K562 (cell line): Measurements from ENCODE around the gene ZMYND8. TPM values are rescaled to one million over a fixed set of nuclear protein-coding genes. Genes with fewer than 3 reads are reported as not detected.

ENCODE experiments used
- ATAC-seq: fragments of 200-7000 bp; cut with Tn5 transposase; 3 replicates; pipeline ENCODE4 v1.9.1; 2020; ENCODE audit warnings: moderate library complexity
- BruUV-seq: library from RNA; stranded (reverse); fragments of 400-500 nt; replicated peaks from 2 replicates; lab custom pipeline; 2021; lab: Mats Ljungman, UMichigan
- CTCF ChIA-PET: fragments of 300-600 bp; formaldehyde crosslinking; extraction: SDS; loops from one replicate; lab custom pipeline; 2021; ENCODE audit warnings: low intra/inter-chr PET ratio; lab: Yijun Ruan, JAX
- POLR2A ChIA-PET: fragments of 300-600, 350-650 bp; sonication (Branson Sonifier 250); formaldehyde crosslinking; extraction: SDS; loops from one replicate; lab custom pipeline; 2021; ENCODE audit warnings: antibody characterized with exemption, inconsistent platforms; lab: Yijun Ruan, JAX
- DNase-seq, 4 experiments: peaks; one replicate each; pipeline versions ENCODE4 v3.0.0 to v3.0.0-alpha.2; 2011 to 2018; ENCODE audit warnings: low spot score in 3 of 4, mixed read lengths in 3 of 4; ENCODE audit errors: extremely low read depth in 1 of 4
- FAIRE-seq: peaks from 2 replicates; lab custom pipeline; 2011; peaks lifted over from hg19 to GRCh38; lab: Jason Lieb, UNC
- H2AFZ ChIP-seq: 2 replicates; pipeline ENCODE4 v1.6.0; 2011; ENCODE audit warnings: low read depth, low read length, control low read depth, inconsistent platforms
- H3K27ac ChIP-seq: fragments of 200-600 bp; 3 replicates; pipeline ENCODE4 v1.8.0; 2011; ENCODE audit warnings: low read depth, mild to moderate bottlenecking, control low read depth, inconsistent platforms, low read length, moderate library complexity, mixed read lengths; ENCODE audit errors: extremely low read depth
- H3K27me3 ChIP-seq, 2 experiments: fragments of 300-600 bp in 1 of 2; 2 replicates in 1 of 2; 3 replicates in 1 of 2; pipeline versions ENCODE4 v1.6.0 to v1.8.0; 2011; ENCODE audit warnings: inconsistent platforms in 2 of 2, low read length in 2 of 2, mild to moderate bottlenecking in 1 of 2, mixed read lengths in 1 of 2, moderate library complexity in 1 of 2; ENCODE audit not compliant: control insufficient read depth in 2 of 2, insufficient read depth in 2 of 2
- H3K36me3 ChIP-seq: fragments of 300-600 bp; 3 replicates; pipeline ENCODE4 v1.8.0; 2011; ENCODE audit warnings: mild to moderate bottlenecking, low read length, inconsistent platforms; ENCODE audit not compliant: control insufficient read depth, insufficient read depth
- H3K4me1 ChIP-seq, 2 experiments: fragments of 200-600 bp in 1 of 2; replicated peaks in 1 of 2; 2 replicates in 1 of 2; 3 replicates in 1 of 2; pipeline versions ENCODE4 v1.5.1 to v1.8.0; 2011; ENCODE audit warnings: inconsistent platforms in 2 of 2, low read length in 2 of 2, mild to moderate bottlenecking in 1 of 2, mixed read lengths in 1 of 2, moderate library complexity in 1 of 2; ENCODE audit not compliant: control insufficient read depth in 2 of 2, insufficient read depth in 2 of 2
- H3K4me2 ChIP-seq: 2 replicates; pipeline ENCODE4 v1.6.1; 2011; ENCODE audit warnings: low read length, control low read depth, inconsistent platforms, mixed read lengths; ENCODE audit not compliant: insufficient read depth
- H3K4me3 ChIP-seq: fragments of 200-600 bp; sonication (generic), shearing (Covaris generic); 2 replicates; pipeline ENCODE4 v1.5.1; 2016; ENCODE audit warnings: control low read depth, inconsistent platforms
- H3K79me2 ChIP-seq: fragments of 200-600 bp; 3 replicates; pipeline ENCODE4 v1.8.0; 2011; ENCODE audit warnings: low read length, inconsistent platforms; ENCODE audit not compliant: control insufficient read depth, insufficient read depth
- H3K9ac ChIP-seq, 2 experiments: 2 replicates each; pipeline versions ENCODE4 v1.6.0 to v1.6.1; 2011; ENCODE audit warnings: low read depth in 2 of 2, low read length in 2 of 2, control low read depth in 1 of 2, inconsistent platforms in 1 of 2, mild to moderate bottlenecking in 1 of 2, mixed read lengths in 1 of 2; ENCODE audit not compliant: insufficient read depth in 1 of 2
- H3K9me1 ChIP-seq: one replicate; pipeline ENCODE4 v1.6.0; 2011; ENCODE audit warnings: inconsistent platforms, mild to moderate bottlenecking, low read length, moderate library complexity; ENCODE audit not compliant: control insufficient read depth, insufficient read depth
- H3K9me3 ChIP-seq: replicated peaks from 2 replicates; pipeline ENCODE4 v1.5.1; 2011; ENCODE audit warnings: low read depth, low read length, inconsistent platforms; ENCODE audit not compliant: control insufficient read depth, insufficient read depth
- H4K20me1 ChIP-seq: replicated peaks from 2 replicates; pipeline ENCODE4 v1.6.1; 2011; ENCODE audit warnings: low read length, inconsistent platforms, mixed read lengths; ENCODE audit not compliant: control insufficient read depth, insufficient read depth
- FOXJ2 ChIP-seq: fragments of 200-800 bp; sonication (Bioruptor generic); IDR thresholded peaks from 2 replicates; pipeline ENCODE4 v1.6.1; 2016; ENCODE audit warnings: missing genetic modification characterization, missing compliant biosample characterization
- RHOXF2B ChIP-seq: fragments of 250-450 bp; sonication (Bioruptor Pico); conservative IDR thresholded peaks from 2 replicates; pipeline ENCODE4 v1.5.1; 2021
- SRF ChIP-seq, 2 experiments: fragments of 250-450, 450-650 bp in 1 of 2; sonication (Bioruptor Pico) in 1 of 2; sonication (generic) in 1 of 2; formaldehyde crosslinking; IDR thresholded peaks; 2 replicates each; pipeline versions ENCODE4 v1.5.0 to v1.5.1; 2020 to 2022; ENCODE audit warnings: mild to moderate bottlenecking in 1 of 2, missing genetic modification reagents in 1 of 2
- SRSF7 ChIP-seq: fragments of 200-400 bp; formaldehyde crosslinking; optimal IDR thresholded peaks from 2 replicates; pipeline ENCODE3; 2017; ENCODE audit warnings: mild to moderate bottlenecking, low read depth, low read length
- TCF7L2 ChIP-seq: fragments of 150-350 bp; IDR thresholded peaks from 2 replicates; pipeline ENCODE4 v1.6.1; 2016; ENCODE audit warnings: low read depth, mild to moderate bottlenecking, low read length, moderate library complexity
- ZNF41 ChIP-seq: fragments of 250-450 bp; sonication (Bioruptor Pico); conservative IDR thresholded peaks from 2 replicates; pipeline ENCODE4 v1.4.0; 2020; ENCODE audit warnings: mild to moderate bottlenecking
- WGBS: fragments of 100-300 bp; shearing (Covaris generic); methylation state at CpG from one replicate; pipeline ENCODE4 v1.1.6; 2016; ENCODE audit warnings: low coverage, mixed read lengths; ENCODE audit not compliant: insufficient coverage; ENCODE audit errors: missing lambda C conversion rate; 5-methylcytosine and 5-hydroxymethylcytosine counted together
- in situ Hi-C: fragments of 300-500 bp; cut with MboI; formaldehyde crosslinking; loops from 4 replicates; pipeline ENCODE4 v1.15.0; 2018; ENCODE audit warnings: inconsistent platforms, mixed read lengths
- intact Hi-C: fragments of 100-400 bp; cut with micrococcal nuclease; formaldehyde crosslinking; loops from 2 replicates; pipeline ENCODE4 v1.14.2; 2022
- polyA plus RNA-seq, 8 experiments: library from polyadenylated mRNA; depleted of rRNA in 4 of 8; stranded (reverse) in 5 of 8; unstranded in 3 of 8; fragments of >200 nt; fragmentation: Nextera tagmentation in 2 of 8; fragmentation: Illumina TruSeq in 1 of 8; extraction: Ambion mirVana in 2 of 8; extraction: Trizol in 1 of 8; gene quantifications; 2 replicates each; pipeline versions ENCODE4 v1.2.1 to v1.2.3, GENCODE V29; 2011 to 2014; ENCODE audit warnings: inconsistent platforms in 1 of 8, missing spikeins in 1 of 8
- total RNA-seq, 7 experiments: library from RNA; depleted of rRNA in 6 of 7; stranded (reverse); fragments of >200 nt in 6 of 7; fragmentation: Illumina TruSeq in 2 of 7; extraction: Trizol in 2 of 7; gene quantifications; 2 replicates each; pipeline versions ENCODE4 v1.2.1 to v1.2.3, GENCODE V29; 2011 to 2021; ENCODE audit warnings: low replicate concordance in 1 of 7
- TF ChIP-seq, protein P1 (sequence below), 3 experiments: fragments of 200-800 bp in 1 of 3; fragments of 250-450 bp in 1 of 3; fragments of 450-650 bp in 1 of 3; sonication (Bioruptor Pico) in 1 of 3; sonication (Bioruptor generic) in 1 of 3; formaldehyde crosslinking in 1 of 3; IDR thresholded peaks; 2 replicates each; pipeline versions ENCODE4 v1.6.1 to v1.8.0; 2016 to 2022; ENCODE audit warnings: mild to moderate bottlenecking in 2 of 3, missing genetic modification characterization in 2 of 3, missing compliant biosample characterization in 1 of 3, moderate library complexity in 1 of 3
- TF ChIP-seq, protein P2 (sequence below), 2 experiments: IDR thresholded peaks; 2 replicates each; pipeline ENCODE4 v1.6.1; 2011; ENCODE audit warnings: borderline replicate concordance in 1 of 2, control low read depth in 1 of 2, low read depth in 1 of 2, low read length in 1 of 2, mild to moderate bottlenecking in 1 of 2, mixed read lengths in 1 of 2, moderate library complexity in 1 of 2; ENCODE audit not compliant: insufficient read depth in 1 of 2, insufficient read length in 1 of 2, poor library complexity in 1 of 2, severe bottlenecking in 1 of 2; ENCODE audit errors: extremely low read depth in 1 of 2

ZMYND8 gene
- total and polyA plus RNA-seq, 9 of the 15 experiments (the other 6 are each of a cell fraction or from before 2014, with no cell fraction given), result 31.8 to 148 (median 71.9) TPM

DNA sequence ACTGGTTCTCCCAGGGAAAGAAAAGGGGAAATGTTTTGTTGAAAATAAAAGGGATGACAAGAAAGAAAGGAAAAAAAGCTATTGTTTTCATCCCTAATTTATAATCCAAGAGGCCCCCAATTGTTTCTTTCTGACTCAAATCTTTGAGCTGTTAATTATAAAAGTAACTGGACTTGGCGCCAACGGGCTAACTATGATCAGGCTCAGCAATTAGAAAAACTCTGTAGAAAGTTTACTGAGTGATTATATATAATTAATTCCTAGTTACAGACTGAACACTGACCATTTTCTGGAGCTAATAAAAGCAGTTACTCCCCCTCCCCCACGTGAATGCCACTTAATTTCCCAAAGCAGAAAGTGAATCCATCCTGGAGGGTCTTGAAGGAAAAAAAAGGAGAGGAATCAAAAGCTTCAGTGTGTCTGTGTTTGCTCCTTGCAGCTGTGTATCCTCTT is 3.2 kb downstream of the ZMYND8 start:
- Histone ChIP-seq H3K27ac (peak overlapping the region; percentile 97), H3K4me2 (peak overlapping the region; percentile 87), H2AFZ (no peak overlapping the region), H3K4me1 (peaks cover 25 to 36% of the 10 kb centered on the region in 2 experiments), H4K20me1 (0 out of 2 replicates have a peak, but pooled peaks cover 2% of the 10 kb centered on the region), H3K9ac (peak overlapping the region; percentile 82 to 92; a peak in 3 of 4 replicates), H3K79me2 (peaks cover 100% of the 10 kb centered on the region), H3K9me3 (no peaks in the 10 kb centered on the region), H3K9me1 (no peaks in the 10 kb centered on the region), H3K36me3 (peaks cover 72% of the 10 kb centered on the region), H3K4me3 (peak overlapping the region; percentile 65), H3K27me3 (no peaks in the 10 kb centered on the region)
- ChIA-PET POLR2A (interaction anchor here (0.7 to 4.3 kb wide), 13 partner anchors 8 to 210 kb away, joined by 3 to 56 read pairs (median 5); no protein-coding TSS in a partner anchor), CTCF (no interaction called here)
- DNase-seq, result no peak
- 2% methylated on average over 3 of the region's 3 CpGs for WGBS
- in situ Hi-C loops, result no loop called here
- intact Hi-C loops, result no loop called here
- ATAC-seq, result no peak
- BruUV-seq, result no TSS peak
- FAIRE-seq, result no peak
- TF ChIP-seq RHOXF2B (no peak), ZNF41 (CRISPR knock-in tag) (no peak), SRF (CRISPR knock-in tag; IDR thresholded peaks at IDR 0.05) (no peak), SRSF7 (no peak), FOXJ2 (tag) (no peak), TCF7L2 (no peak)
- TF ChIP-seq, protein P1, sequence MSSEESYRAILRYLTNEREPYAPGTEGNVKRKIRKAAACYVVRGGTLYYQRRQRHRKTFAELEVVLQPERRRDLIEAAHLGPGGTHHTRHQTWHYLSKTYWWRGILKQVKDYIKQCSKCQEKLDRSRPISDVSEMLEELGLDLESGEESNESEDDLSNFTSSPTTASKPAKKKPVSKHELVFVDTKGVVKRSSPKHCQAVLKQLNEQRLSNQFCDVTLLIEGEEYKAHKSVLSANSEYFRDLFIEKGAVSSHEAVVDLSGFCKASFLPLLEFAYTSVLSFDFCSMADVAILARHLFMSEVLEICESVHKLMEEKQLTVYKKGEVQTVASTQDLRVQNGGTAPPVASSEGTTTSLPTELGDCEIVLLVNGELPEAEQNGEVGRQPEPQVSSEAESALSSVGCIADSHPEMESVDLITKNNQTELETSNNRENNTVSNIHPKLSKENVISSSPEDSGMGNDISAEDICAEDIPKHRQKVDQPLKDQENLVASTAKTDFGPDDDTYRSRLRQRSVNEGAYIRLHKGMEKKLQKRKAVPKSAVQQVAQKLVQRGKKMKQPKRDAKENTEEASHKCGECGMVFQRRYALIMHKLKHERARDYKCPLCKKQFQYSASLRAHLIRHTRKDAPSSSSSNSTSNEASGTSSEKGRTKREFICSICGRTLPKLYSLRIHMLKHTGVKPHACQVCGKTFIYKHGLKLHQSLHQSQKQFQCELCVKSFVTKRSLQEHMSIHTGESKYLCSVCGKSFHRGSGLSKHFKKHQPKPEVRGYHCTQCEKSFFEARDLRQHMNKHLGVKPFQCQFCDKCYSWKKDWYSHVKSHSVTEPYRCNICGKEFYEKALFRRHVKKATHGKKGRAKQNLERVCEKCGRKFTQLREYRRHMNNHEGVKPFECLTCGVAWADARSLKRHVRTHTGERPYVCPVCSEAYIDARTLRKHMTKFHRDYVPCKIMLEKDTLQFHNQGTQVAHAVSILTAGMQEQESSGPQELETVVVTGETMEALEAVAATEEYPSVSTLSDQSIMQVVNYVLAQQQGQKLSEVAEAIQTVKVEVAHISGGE (CRISPR knock-in tag; IDR thresholded peaks at IDR 0.05), result peak in 1 of 3 experiments; percentile 56; a peak in 1 of 6 replicates
- TF ChIP-seq, protein P2, sequence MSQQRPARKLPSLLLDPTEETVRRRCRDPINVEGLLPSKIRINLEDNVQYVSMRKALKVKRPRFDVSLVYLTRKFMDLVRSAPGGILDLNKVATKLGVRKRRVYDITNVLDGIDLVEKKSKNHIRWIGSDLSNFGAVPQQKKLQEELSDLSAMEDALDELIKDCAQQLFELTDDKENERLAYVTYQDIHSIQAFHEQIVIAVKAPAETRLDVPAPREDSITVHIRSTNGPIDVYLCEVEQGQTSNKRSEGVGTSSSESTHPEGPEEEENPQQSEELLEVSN (IDR thresholded peaks at IDR 0.05; ENCODE audit: borderline replicate concordance in 1 of 2, extremely low read depth in 1 of 2, insufficient read depth in 1 of 2, insufficient read length in 1 of 2, low read depth in 1 of 2, low read length in 1 of 2, poor library complexity in 1 of 2, severe bottlenecking in 1 of 2), result no peak
